Islet precursor cell (in vitro differentiated cells): ENCODE data around the gene PNPLA5.
A peak's percentile ranks its signal among the peaks of the same experiment; 100 is the strongest.

ENCODE experiments used
- DNase-seq: peaks from one replicate; pipeline ENCODE4 v3.0.0-alpha.2; 2018

Gene PNPLA5

DNA sequence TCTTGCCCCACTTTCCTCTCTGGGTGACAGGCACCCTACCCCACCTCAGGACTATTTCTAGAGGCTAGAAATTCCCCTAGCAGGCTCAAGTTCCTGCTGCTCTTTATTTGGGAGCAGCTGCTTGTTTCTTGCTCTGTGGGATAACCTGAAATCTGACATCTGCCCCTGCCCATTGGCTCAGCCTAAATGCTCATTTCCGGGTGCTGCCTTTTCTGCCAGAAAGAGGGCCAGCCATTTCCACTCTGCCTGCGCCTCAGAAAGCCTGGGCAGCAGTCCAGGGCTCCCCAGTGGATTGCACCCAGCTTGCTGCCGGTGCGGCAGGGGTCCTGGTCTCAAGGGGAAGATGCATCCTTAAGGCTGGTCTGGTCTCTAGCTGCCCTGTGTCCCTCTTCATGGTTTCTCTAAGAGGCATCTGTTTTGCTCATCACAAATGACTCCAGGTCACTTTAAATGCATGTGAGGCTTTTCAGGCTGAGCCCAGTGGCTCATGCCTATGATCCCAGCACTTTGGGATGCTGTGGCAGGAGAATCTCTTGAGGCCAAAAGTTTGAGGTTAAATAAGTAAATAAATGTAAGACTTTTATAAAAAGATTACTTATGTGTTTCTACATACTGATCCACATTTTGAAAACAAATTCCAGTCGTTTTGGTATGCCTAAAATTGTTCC is 10.3 kb upstream of the PNPLA5 start:
- DNase-seq = peak; percentile 80

DNA sequence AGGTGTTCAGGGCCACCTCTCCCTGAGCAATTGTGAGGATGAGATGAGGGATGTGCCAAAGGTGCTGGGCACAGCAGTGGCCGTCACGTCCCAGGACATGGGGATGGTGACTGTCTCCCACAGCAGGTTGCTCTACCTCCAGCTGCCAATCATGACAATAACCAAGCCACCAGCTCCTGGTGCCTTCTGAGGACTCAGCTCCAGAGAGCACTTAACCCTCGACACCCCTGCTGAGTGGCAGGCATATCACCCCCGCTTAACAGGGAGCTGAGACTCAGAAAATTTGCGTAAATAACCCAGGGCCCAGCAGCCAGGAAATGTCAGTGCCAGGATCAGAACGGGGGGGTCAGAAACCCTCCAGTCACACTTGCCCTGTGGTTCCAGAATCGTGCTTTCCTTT is 8.4 kb upstream of the PNPLA5 start:
- no peak for DNase-seq

DNA sequence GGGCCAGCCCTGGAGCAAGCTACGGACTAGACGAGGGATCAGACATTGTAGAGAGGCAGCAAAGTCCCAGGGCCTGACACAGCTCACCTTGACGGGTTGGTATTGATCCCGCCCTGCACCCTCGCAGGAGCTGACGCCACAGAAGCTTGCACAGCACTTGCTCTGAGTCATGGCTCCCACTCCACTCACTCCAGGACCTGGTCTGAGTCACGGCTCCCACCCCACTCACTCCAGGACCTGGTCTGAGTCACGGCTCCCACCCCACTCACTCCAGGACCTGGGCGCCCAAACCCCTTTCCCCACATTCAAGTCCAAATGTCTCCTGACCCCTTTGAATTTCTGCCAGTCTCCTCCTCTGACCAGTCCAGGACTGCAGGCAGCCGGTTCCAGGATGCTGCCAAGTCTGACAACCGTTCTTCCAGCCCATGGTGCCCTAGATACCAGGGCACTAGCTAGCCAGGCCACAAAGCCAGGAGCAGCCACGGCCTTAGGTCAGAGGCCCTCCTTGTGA is 6.0 kb upstream of the PNPLA5 start:
- DNase-seq = peak; percentile 78

- no peak for DNase-seq
Measured at GRCh38 chr22:43895986-43896645, 4.3 kb upstream of the PNPLA5 start.

- DNase-seq = no peak
Measured at GRCh38 chr22:43894122-43894521, 2.3 kb upstream of the PNPLA5 start.

DNA sequence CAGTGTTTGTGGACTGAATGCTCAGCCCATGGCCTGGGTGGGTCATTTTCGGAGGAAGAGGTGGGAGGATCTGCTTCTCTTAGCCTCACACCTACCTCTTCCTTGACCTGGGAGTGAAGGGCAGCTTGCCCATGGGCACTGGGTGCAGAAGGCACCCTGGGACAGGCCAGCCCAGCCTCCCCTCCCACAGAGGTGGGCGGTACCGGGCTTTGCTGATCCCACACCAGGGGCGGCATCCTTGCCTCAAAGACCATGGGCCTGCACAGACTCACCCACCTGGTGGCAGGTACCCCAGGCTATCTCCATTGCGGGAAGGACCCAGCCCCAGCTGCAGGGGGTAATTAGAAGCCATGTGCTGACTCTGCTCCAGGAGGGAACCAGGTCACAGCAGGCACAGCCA is 1.5 kb upstream of the PNPLA5 start:
- no peak for DNase-seq

DNA sequence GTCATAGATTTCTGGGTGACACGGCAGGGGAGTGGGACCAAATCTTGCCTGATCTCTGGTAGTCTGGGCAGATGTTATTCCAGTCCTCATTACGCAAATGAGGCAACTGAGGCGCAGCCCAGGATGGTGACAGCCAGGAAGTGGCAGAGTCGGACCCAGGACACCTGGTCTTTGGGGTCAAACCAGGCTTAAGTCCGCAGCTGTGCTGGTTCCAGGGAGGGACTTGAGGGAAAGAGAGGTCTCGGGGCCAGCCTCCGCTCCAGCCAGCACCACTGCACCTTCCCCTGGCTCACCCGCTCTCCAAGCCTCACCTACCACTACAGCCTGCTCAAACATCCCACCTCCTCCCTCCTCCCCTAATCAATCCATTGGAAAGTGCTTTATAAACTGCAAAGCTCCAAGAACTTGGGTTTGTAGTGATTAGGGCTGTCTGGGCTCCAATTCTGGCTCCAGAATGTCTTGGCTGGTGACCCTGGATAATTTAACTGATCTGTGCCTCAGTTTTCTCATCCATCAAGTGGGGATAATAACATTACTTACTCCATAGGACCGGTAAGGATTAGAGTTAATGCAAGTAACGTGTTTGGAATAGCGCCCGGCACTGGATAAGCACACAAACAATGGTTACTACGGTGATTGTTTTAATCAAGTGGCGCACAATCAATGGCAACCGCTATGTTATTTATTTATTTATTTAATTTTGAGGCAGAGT is 526 bp upstream of the PNPLA5 start:
- no peak for DNase-seq

DNA sequence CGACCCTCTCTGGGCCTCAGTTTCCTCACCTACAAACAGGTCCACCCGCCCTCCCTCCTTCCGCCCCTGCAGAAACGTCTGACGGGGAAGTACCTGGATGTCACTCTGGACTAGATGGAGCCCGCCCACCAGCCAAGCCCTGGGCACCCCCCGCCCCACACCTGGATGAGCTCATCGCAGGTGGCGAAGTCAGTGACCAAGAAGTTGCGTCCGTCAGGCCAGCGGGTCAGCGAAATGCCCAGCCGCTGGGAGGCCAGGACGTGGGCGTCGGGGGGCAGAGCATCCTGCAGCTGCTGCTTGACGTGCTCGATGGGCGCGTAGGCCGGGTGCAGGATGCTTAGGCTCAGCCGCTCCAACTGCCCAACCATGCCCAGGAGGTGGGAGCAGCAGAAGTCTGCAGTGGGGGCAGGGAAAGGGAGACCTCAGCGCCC is 897 bp downstream of the PNPLA5 start:
- no peak for DNase-seq

DNA sequence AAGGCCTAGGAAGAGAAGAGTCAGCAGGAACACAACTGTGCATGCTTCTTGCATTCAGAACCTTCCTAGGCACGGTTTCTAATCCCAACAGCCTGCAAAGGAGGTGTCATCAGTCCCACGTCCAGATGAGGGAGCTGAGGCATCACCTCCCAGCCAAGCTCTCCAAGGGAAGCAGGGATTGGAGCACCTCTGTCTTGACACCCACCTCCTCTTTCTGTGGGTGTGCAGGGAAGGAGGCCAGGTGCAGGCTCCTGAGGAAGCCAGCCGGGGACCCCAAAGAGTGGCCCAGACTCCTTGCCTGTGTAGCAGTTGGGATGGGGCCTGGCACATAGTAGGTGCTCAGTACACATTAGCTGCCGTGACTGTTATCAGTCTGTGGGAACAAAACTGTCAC is 2.0 kb downstream of the PNPLA5 start:
- no peak for DNase-seq

DNA sequence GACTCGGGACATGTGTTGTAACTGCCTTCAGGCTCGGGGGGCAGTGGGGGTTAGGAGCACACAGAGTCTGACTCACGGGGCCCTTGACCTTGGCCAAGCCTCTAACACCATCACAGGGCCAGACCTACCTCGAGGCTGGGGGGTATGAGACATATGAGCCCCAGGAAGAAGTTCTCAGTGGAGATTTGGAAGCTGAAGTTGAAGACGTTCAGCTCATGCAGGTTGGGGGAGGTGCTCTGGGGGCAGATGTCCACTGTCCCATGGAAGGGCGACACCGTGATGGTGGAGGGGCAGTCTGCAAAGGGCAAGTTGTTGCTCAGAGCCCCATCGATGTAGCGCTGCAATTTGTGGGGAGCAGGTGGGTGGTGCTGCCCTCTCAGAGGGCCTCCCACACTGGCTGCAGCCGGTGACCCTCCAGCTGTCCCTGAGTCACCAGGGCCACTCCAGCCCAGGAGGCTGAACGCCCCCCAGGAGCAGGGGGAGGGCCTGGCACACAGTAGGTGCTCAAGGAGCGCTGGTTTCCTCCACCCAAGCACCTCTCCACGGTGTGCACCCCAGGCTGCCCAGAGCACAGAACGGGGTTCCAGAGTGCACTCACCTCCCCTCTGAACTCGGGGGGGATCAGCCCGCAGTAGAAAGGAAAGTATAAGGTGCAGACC is 2.5 kb downstream of the PNPLA5 start:
- no peak for DNase-seq

DNA sequence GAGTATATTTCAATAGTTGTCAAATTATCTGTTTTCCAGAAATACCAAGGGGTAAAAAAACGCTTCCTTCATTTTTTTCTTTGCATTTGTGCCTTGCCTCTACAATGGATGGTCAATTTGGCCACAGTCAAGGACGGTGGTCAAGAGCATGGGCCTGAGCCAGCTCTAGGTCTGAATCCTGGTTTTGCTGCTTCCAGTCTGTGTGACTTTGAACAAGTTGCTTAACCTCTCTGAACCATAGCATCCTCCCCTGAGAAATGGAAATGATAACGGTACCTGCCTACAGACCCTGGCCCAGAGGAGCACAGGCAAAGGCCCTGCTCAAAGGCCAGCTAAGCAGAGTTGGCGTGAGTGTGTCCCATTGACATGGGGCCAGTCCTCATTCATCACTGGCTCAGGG is 3.1 kb downstream of the PNPLA5 start:
- no peak for DNase-seq

DNA sequence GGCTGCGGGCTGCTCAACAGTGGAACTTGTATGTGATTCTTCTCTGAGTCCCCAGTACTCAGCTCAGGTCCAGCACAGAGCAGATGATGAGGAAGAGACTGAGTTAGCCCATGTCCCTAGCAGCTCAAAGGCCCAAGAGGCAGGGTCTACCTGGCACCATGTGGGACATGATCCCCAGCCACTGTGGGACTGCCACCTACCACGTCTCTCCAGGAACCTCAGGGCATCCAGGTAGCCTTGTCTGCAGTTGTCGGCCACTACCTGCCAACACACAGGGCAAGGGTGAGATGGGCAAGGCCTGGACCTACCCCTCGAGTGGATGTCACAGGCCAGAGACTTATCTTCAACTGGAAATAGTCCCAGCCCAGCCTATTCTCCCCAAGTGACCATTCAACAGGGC is 4.4 kb downstream of the PNPLA5 start:
- DNase-seq = no peak

DNA sequence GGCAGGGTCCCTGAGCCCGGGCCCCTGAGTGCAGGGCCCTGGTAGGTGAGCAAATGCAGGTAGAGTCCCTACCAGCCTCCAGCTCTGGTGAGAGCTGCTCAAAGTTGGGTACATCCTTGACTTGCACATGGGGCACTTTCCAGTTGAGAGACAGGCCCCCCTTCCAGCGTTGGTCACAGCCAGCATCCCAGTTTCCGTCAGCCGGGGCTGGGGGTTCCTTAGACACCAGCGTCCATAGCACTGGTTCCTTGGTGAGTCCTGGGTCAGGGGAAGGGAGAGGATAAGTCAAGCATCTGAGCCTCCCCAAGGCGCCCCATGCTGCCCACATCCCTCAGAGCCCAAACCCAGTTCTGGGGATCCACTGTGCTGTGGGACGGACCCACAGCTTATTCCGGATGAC is 5.6 kb downstream of the PNPLA5 start:
- DNase-seq = no peak

DNA sequence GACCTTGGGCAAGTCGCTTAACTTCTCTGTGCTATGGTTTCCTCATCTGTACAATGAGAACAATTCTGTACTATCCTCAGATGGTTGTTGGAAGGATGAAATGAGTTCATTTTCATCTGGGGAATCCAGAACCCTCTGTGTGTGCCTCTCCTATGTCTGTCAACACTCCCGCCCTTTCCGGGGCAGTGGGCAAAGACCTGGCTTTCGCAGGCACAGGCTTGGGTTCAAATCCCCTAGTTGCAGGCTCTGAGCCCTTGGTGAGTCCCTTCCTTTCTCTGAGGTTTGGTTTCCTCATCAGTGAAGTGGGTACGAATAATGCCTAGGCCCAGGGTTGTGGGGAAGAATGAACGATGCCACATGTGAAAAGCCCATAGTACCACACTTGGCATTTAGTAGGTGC is 6.0 kb downstream of the PNPLA5 start:
- no peak for DNase-seq

DNA sequence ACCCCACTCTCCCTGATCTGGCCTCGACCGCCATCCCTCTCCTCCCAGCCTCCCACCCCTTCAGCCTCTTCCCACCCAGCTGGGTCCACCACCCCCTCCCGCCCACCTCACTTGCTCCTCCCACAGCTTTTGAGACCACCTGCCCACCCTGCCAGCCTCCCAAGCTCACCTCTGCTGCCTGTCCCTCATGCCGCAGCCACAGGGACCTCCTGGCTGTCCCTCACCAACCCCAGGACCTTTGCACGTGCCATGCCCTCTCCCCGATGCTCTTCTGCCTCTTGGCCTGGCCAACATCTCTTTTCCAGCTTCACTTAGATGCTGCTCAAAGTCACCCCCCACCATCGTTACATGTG is 6.5 kb downstream of the PNPLA5 start:
- DNase-seq = no peak

DNA sequence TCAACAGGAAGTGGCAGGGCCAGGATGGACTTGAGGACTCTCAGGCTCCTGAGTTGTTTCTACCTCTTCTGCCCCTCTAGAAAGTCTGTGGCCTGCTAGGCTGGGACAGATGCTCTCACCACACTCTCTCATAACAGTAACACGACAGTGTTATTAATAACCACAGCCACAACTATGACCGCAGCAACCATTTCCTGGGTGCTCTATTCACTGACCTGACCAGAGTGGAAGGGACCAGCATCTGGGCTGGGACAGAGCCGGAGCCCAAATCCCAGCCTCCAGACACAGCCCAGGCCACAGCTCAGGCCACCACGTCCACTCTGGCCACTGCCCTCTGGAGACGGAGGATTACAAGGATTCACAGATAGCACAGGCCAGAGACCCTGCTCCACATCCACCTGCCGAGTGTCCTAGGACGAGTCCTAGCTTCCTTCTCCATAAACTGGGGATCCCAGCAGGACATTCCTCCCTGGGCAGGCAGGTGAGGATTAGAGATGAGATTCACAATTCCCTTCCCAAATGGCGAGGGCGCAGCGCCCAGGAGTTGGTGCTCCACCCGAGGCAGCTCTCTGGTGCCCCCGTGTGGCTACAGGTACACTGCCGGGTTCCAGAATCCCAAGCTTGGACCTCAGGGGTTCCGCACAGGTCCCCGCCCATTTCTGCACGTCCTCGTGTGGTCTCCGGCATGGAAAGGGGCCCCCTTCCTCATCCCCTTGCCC is 7.1 kb downstream of the PNPLA5 start:
- DNase-seq = no peak

GRCh38 chr22:43883719-43884415 is 7.9 kb downstream of the PNPLA5 start:
- DNase-seq = no peak

DNA sequence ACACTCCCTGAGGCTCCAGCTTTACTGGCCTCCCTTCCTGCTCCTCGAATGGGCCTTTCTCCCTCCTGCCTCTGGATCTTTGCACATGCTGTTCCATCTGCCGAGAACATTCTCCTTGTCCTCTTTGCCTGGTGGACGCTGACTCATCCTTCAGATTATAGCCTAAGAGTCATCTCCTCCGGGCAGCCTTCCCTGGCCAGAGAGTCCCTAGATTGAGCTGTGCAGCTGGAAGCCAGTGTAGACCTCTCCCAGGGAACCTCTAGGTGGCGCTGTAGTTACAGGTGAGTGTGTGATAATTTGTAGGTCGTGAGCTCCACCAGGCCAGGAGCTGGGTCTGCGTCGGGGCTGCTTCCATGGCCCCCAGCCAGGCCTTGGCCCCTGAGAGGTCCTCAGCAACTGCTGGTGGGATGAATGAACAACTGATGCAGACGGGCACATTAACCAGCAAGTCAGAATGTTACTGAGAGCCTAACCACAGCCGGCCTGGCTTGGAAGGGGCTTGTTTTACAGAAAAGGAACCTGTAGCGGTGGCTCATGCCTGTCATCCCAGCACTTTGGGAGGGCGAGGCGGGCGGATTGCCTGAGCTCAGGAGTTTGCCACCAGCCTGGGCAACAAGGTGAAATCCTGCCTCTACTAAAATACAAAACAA is 8.7 kb downstream of the PNPLA5 start:
- peak; percentile 96 for DNase-seq

DNA sequence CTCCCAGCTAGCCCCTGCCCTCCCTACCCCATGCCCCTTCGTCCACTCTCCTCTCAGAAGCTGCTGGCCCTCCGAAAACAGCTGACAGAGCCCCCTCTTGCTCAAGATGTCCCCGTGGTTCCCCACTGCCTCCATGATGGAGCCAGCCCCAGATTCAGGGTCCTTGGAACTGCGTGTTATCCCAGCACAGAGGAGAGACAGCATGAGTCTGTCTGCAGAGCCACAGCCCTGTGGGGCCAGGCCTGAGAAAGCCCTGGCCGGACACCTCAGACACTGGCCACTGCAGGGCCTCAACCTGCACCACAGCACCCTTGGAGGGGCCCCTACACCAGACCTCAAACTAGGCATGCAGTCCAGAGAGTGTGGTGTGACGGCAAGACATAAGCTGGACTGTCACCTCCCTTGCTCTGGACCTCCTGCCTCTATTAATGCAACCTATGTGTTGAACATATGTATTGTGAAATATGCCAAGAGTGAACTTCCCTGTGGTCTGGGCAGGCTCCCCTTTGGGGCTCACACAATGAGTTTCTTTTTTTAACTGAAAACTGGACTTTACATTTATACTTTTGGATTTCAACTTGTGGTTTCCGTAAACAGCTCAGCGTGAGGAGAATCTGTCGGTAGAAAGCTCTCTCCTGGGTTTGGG is 9.6 kb downstream of the PNPLA5 start:
- DNase-seq = peak; percentile 49

GRCh38 chr22:43881091-43882061 is 10.4 kb downstream of the PNPLA5 start:
- peak; percentile 52 for DNase-seq
